ENCODE data around the gene TEKT2. TPM values are rescaled to one million over a fixed set of nuclear protein-coding genes. Genes with fewer than 3 reads are reported as not detected.
A peak's percentile ranks its signal among the peaks of the same experiment; 100 is the strongest.

TEKT2 gene
- total RNA-seq, 1 experiment from 2014 or later, result 1.2 TPM

- Histone ChIP-seq H3K27me3 (ENCODE audit: control insufficient read depth, insufficient read depth, low read length) (peaks cover 8% of the 10 kb centered on the region; the same call in 1 of the 2 replicates), H3K4me3 (ENCODE audit: insufficient read depth, low read depth, low read length) (no peak overlapping the region), H3K36me3 (replicated peaks; ENCODE audit: control insufficient read depth, insufficient read depth, low read length) (no peaks in the 10 kb centered on the region)
- DNase-seq, result peak; percentile 44
These were observed 1.9 kb upstream of the TEKT2 start for GRCh38 chr1:36081926-36082485.

GRCh38 chr1:36083219-36083618 lies 675 bp upstream of the TEKT2 start:
- Histone ChIP-seq H3K36me3 (replicated peaks; ENCODE audit: control insufficient read depth, insufficient read depth, low read length) (no peaks in the 10 kb centered on the region), H3K27me3 (ENCODE audit: control insufficient read depth, insufficient read depth, low read length) (peaks cover 8% of the 10 kb centered on the region; the same call in 1 of the 2 replicates), H3K4me3 (ENCODE audit: insufficient read depth, low read depth, low read length) (no peak overlapping the region)
- peak; percentile 22 for DNase-seq

- Histone ChIP-seq H3K27me3 (ENCODE audit: control insufficient read depth, insufficient read depth, low read length) (peaks cover 8% of the 10 kb centered on the region; the same call in 1 of the 2 replicates), H3K36me3 (replicated peaks; ENCODE audit: control insufficient read depth, insufficient read depth, low read length) (no peaks in the 10 kb centered on the region), H3K4me3 (ENCODE audit: insufficient read depth, low read depth, low read length) (peak overlapping the region; percentile 57)
- DNase-seq, result peak; percentile 62
These were observed 712 bp downstream of the TEKT2 start for GRCh38 chr1:36084497-36085115.

GRCh38 chr1:36085126-36085525 lies 1.2 kb downstream of the TEKT2 start:
- no peak for DNase-seq
- Histone ChIP-seq H3K27me3 (ENCODE audit: control insufficient read depth, insufficient read depth, low read length) (peaks cover 8% of the 10 kb centered on the region; the same call in 1 of the 2 replicates), H3K4me3 (ENCODE audit: insufficient read depth, low read depth, low read length) (no peak overlapping the region), H3K36me3 (replicated peaks; ENCODE audit: control insufficient read depth, insufficient read depth, low read length) (no peaks in the 10 kb centered on the region)

DNA sequence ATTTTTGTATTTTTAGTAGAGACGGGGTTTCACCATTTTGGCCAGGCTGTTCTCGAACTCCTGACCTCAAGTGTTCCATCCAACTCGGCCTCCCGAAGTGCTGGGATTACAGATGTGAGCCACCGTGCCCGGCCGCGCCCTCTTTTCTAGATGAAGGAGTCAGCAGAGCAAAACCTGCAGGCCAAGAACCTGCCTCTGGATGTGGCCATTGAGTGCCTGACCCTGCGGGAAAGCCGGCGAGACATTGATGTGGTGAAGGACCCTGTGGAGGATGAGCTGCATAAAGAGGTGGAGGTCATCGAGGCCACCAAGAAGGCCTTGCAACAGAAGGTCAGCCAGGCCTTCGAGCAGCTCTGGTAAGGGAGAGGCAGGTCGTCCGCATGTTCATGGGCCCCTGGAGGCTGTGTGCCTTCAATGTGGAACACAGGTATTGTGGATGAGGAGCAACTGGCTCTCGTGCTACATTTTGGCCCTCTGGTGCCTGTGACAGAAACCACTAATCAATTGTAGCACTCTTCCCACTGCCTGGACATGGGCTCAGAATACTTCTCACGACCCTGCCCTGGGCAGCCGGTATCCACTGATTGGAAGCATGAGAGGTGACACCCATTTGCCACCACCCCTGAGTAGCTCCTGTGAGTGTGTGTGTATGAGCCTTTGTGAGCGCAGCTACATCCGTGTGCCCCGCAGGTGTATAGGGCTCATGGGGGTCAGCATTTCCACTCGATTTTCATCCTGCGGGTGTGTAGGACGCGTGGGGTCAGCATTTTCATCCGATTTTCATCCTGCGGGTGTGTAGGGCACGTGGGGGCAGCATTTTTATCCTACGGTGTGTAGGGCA lies 2.0 kb downstream of the TEKT2 start:
- Histone ChIP-seq H3K36me3 (replicated peaks; ENCODE audit: control insufficient read depth, insufficient read depth, low read length) (peaks cover under 1% of the 10 kb centered on the region; the same call in 1 of the 2 replicates), H3K4me3 (ENCODE audit: insufficient read depth, low read depth, low read length) (no peak overlapping the region), H3K27me3 (ENCODE audit: control insufficient read depth, insufficient read depth, low read length) (peaks cover 8% of the 10 kb centered on the region; the same call in 1 of the 2 replicates)
- DNase-seq, result peak; percentile 19

- peak; percentile 25 for DNase-seq
- Histone ChIP-seq H3K36me3 (replicated peaks; ENCODE audit: control insufficient read depth, insufficient read depth, low read length) (peaks cover 3% of the 10 kb centered on the region; the same call in 1 of the 2 replicates), H3K27me3 (ENCODE audit: control insufficient read depth, insufficient read depth, low read length) (peaks cover 8% of the 10 kb centered on the region; the same call in 1 of the 2 replicates), H3K4me3 (ENCODE audit: insufficient read depth, low read depth, low read length) (no peak overlapping the region)
These were observed 2.8 kb downstream of the TEKT2 start for GRCh38 chr1:36086529-36087232.

GRCh38 chr1:36087233-36088123 lies 3.6 kb downstream of the TEKT2 start:
- Histone ChIP-seq H3K36me3 (replicated peaks; ENCODE audit: control insufficient read depth, insufficient read depth, low read length) (peaks cover 11% of the 10 kb centered on the region), H3K4me3 (ENCODE audit: insufficient read depth, low read depth, low read length) (no peak overlapping the region; the same call in 1 of the 2 replicates), H3K27me3 (ENCODE audit: control insufficient read depth, insufficient read depth, low read length) (peaks cover 8% of the 10 kb centered on the region; the same call in 1 of the 2 replicates)
- DNase-seq, result peak; percentile 41

- H3K27me3 ChIP-seq (ENCODE audit: control insufficient read depth, insufficient read depth, low read length), result peaks cover 8% of the 10 kb centered on the region; the same call in 1 of the 2 replicates
- DNase-seq, result no peak
- H3K36me3 ChIP-seq (replicated peaks; ENCODE audit: control insufficient read depth, insufficient read depth, low read length), result peaks cover 18% of the 10 kb centered on the region
- H3K4me3 ChIP-seq (ENCODE audit: insufficient read depth, low read depth, low read length), result peak overlapping the region; percentile 97
These were observed 4.3 kb downstream of the TEKT2 start for GRCh38 chr1:36088265-36088576.

DNA sequence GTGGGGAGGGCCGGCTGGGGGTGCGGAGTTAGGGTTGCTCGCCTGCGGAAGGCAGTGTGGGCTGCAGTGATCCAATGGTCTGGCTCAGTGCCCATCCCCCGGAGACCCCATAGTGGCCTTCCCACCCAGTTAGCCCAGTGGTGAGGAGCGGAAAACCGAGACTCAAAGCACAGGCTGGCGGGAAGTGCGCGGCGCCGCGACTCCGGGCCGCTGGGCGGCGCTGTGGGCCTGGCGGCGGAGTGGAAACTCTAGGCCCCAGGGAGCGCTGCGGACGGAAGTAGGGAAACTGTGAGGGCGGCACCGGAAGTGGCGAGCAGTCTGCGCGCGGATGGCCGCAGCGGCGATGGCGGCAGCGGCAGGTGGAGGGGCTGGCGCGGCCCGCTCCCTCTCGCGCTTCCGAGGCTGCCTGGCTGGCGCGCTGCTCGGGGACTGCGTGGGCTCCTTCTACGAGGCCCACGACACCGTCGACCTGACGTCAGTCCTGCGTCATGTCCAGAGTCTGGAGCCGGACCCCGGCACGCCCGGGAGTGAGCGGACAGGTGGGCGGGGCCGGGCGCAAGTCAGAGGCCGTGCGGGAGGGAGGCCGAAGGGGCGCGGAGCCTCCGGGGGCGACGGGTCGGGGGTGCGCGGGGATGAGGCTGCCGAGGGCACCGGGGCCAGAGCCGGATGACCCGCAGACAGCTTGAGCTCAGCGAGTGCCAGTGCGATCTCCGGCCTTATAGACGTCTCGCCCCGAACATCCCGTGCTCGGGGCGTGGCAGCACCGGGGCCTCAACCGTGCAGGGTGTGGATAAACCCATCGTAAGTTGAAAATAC lies 4.9 kb downstream of the TEKT2 start, which contains the start of gene ADPRS:
Gene ADPRS (plus strand): TSS at position 316 of the 816 bp plus-strand sequence. CDS start 13 bp downstream, at position 329.
- H3K27me3 ChIP-seq (ENCODE audit: control insufficient read depth, insufficient read depth, low read length), result peaks cover 6% of the 10 kb centered on the region; the same call in 1 of the 2 replicates
- DNase-seq, result peak; percentile 97
- peak within 1 kb of the TSS; percentile 97 for H3K4me3 ChIP-seq (ENCODE audit: insufficient read depth, low read depth, low read length)
- H3K36me3 ChIP-seq (replicated peaks; ENCODE audit: control insufficient read depth, insufficient read depth, low read length), result peaks cover 24% of the 10 kb centered on the region

DNA sequence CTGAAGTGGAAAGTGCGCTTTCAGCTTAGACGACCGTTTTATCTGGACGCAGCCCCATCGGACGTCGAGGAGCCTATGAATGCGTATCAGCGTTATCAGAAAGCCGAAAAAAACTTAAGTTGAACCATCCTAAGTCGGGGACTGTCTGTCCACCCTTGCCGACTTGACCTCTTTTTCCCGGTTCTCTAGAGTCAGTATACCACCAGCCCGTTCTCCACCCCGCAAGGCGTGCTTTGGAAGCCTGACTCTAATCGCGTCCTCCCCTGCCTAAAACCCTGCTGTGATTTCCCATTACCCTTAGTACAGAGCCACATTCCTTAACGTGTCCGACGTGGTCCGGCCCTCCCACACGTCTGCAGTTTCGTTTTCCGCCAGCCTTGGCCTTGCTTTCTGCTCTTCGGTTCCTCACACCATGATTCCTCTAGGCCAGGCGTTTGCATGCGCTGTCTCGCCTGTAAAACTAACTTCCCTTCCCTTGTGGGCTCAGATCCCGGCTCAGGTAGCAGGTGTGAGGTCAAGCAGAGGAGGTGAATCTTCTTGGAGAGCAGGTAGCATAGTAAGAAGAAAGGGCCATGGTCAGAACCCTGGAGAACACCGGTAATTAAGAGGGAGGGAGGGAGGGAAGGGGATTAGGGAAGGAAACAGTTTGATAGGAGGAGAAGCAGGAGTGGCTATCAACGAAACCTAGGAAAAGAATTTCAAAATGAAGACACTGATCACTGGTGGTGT lies 5.7 kb downstream of the TEKT2 start:
- Histone ChIP-seq H3K27me3 (ENCODE audit: control insufficient read depth, insufficient read depth, low read length) (peaks cover 2% of the 10 kb centered on the region; the same call in 1 of the 2 replicates), H3K4me3 (ENCODE audit: insufficient read depth, low read depth, low read length) (peak overlapping the region; percentile 97), H3K36me3 (replicated peaks; ENCODE audit: control insufficient read depth, insufficient read depth, low read length) (peaks cover 30% of the 10 kb centered on the region)
- peak; percentile 67 for DNase-seq

- H3K27me3 ChIP-seq (ENCODE audit: control insufficient read depth, insufficient read depth, low read length), result no peaks in the 10 kb centered on the region
- peak; percentile 5 for DNase-seq
- H3K4me3 ChIP-seq (ENCODE audit: insufficient read depth, low read depth, low read length), result no peak overlapping the region
- H3K36me3 ChIP-seq (replicated peaks; ENCODE audit: control insufficient read depth, insufficient read depth, low read length), result peaks cover 34% of the 10 kb centered on the region
These were observed 7.2 kb downstream of the TEKT2 start for GRCh38 chr1:36091141-36091540.

DNA sequence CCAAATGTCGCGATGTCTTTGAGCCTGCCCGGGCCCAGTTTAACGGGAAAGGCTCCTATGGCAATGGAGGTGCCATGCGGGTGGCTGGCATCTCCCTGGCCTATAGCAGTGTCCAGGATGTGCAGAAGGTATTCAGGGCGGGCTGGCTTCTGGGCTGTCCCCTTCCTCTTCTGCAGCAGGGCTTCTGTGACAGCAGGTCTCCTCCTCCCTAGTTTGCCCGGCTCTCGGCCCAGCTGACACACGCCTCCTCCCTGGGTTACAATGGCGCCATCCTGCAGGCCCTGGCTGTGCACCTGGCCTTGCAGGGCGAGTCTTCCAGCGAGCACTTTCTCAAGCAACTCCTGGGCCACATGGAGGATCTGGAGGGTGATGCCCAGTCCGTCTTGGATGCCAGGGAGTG lies 7.8 kb downstream of the TEKT2 start:
- DNase-seq, result no peak
- Histone ChIP-seq H3K27me3 (ENCODE audit: control insufficient read depth, insufficient read depth, low read length) (no peaks in the 10 kb centered on the region), H3K36me3 (replicated peaks; ENCODE audit: control insufficient read depth, insufficient read depth, low read length) (peaks cover 34% of the 10 kb centered on the region), H3K4me3 (ENCODE audit: insufficient read depth, low read depth, low read length) (no peak overlapping the region)

All from H7 (cell line).